ENCODE measurements around the gene DNAJC12.

DNAJC12 gene

DNA sequence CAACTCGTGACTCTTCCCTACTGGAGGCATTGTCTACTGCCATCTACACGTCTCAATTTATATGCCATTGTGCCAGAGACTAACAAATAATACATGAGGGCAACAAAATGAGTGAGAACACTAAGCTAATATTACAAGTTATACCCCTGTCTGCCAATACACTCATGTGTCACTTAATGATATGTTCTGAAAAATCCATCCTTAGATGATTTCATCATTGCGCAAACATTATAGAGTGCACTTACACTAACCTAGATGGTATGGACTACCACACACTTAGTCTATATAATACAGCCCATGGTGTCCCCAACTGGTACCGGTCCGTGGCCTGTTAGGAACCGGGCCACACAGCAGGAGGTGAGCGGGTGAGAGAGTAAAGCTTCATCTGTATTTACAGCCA lies 77.7 kb downstream of the DNAJC12 start:
- no peak for DNase-seq

Measured in GDM1 (cell line).